ENCODE measurements around the gene ADCY7. TPM values are rescaled to one million over a fixed set of nuclear protein-coding genes. Genes with fewer than 3 reads are reported as not detected.

The ADCY7 gene
- 37.6 and 41.2 TPM in 2 replicates for total RNA-seq (2014; rRNA removed; shearing (Covaris generic))

GRCh38 chr16:50266337-50267091 lies at the start of gene ADCY7:
Gene ADCY7, plus strand, starts transcription at chr16:50266551. Its CDS starts 21,629 bp downstream, at chr16:50288180.

Small RNA genes within 50 kb of the gene (small RNA-seq; reads per million reads assigned to genes)
- gene MIR6771: not detected

Other genes with a start within 250 kb of the ADCY7 start
- 7.2 and 9.4 TPM in 2 replicates for gene CNEP1R1, start 241.3 kb upstream of the ADCY7 start, total RNA-seq (2014; rRNA removed; shearing (Covaris generic))
- 16.9 and 19.6 TPM in 2 replicates for gene HEATR3, start 200.6 kb upstream of the ADCY7 start, total RNA-seq (2014; rRNA removed; shearing (Covaris generic))
- gene TENT4B, start 113.2 kb upstream of the ADCY7 start, total RNA-seq (2014; rRNA removed; shearing (Covaris generic)): 9.0 and 9.9 TPM in 2 replicates
- 66.9 and 77.4 TPM in 2 replicates for gene BRD7, start 102.4 kb downstream of the ADCY7 start, total RNA-seq (2014; rRNA removed; shearing (Covaris generic))

All from A375 (cell line).